Measurements from ENCODE around the gene NSFL1C.
A peak's percentile ranks its signal among the peaks of the same experiment; 100 is the strongest.

The NSFL1C gene

GRCh38 chr20:1468117-1468624, 1.5 kb upstream of the NSFL1C start:
- DNase-seq (ENCODE audit: low read depth), result no peak
- no peak overlapping the region for H3K4me3 ChIP-seq (ENCODE audit: low read depth, low read length)
- TF ChIP-seq CTCF (IDR thresholded peaks at IDR 0.05; ENCODE audit: control insufficient read depth, extremely low read depth, insufficient read depth), result no peak

GRCh38 chr20:1467355-1468116, 887 bp upstream of the NSFL1C start:
- no peak for TF ChIP-seq CTCF (IDR thresholded peaks at IDR 0.05; ENCODE audit: control insufficient read depth, extremely low read depth, insufficient read depth)
- H3K4me3 ChIP-seq (ENCODE audit: low read depth, low read length), result no peak overlapping the region
- no peak for DNase-seq (ENCODE audit: low read depth)

- no peak for TF ChIP-seq CTCF (IDR thresholded peaks at IDR 0.05; ENCODE audit: control insufficient read depth, extremely low read depth, insufficient read depth)
- DNase-seq (ENCODE audit: low read depth), result no peak
- H3K4me3 ChIP-seq (ENCODE audit: low read depth, low read length), result no peak overlapping the region
Measured at GRCh38 chr20:1467082-1467354, 369 bp upstream of the NSFL1C start.

- no peak for DNase-seq (ENCODE audit: low read depth)
- peak overlapping the region; percentile 89 for H3K4me3 ChIP-seq (ENCODE audit: low read depth, low read length)
- TF ChIP-seq CTCF (IDR thresholded peaks at IDR 0.05; ENCODE audit: control insufficient read depth, extremely low read depth, insufficient read depth), result no peak
Measured at GRCh38 chr20:1465470-1466210, 1.0 kb downstream of the NSFL1C start.

GRCh38 chr20:1463971-1464570, 2.6 kb downstream of the NSFL1C start:
- no peak overlapping the region for H3K4me3 ChIP-seq (ENCODE audit: low read depth, low read length)
- no peak for TF ChIP-seq CTCF (IDR thresholded peaks at IDR 0.05; ENCODE audit: control insufficient read depth, extremely low read depth, insufficient read depth)
- no peak for DNase-seq (ENCODE audit: low read depth)

- DNase-seq (ENCODE audit: low read depth), result no peak
- no peak overlapping the region for H3K4me3 ChIP-seq (ENCODE audit: low read depth, low read length)
- TF ChIP-seq CTCF (IDR thresholded peaks at IDR 0.05; ENCODE audit: control insufficient read depth, extremely low read depth, insufficient read depth), result no peak
Measured at GRCh38 chr20:1462834-1463233, 3.8 kb downstream of the NSFL1C start.
